Stimulated activated CD4-positive, alpha-beta T cell treated with anti-CD3 and anti-CD28 coated beads, Interleukin-12 subunit alpha, Interleukin-12 subunit beta, amount 100 ng/mL, for 48 hours (primary cell): Measurements from ENCODE around the gene CPSF4.

ENCODE experiments used
- DNase-seq, 3 donors: peaks; one replicate each; pipeline ENCODE4 v3.0.0-alpha.2; 2020; ENCODE audit warnings: low read depth in 2 of 3, low spot score in 1 of 3

The CPSF4 gene

GRCh38 chr7:99438573-99439480 is at the start of gene CPSF4, which contains the start of gene PTCD1:
Gene CPSF4, plus strand, starts transcription at chr7:99438943. Its CDS starts 140 bp downstream, at chr7:99439083.
Gene PTCD1, minus strand, starts transcription at chr7:99438798. Its CDS starts 3,556 bp downstream, at chr7:99435242.
- peak; percentile 87 to 90 (median 90) for DNase-seq

- no peak for DNase-seq
These were observed 49.0 kb upstream of the CPSF4 start for GRCh38 chr7:99389772-99390171.

- DNase-seq = no peak
These were observed 47.7 kb upstream of the CPSF4 start for GRCh38 chr7:99390941-99391602.

GRCh38 chr7:99392046-99392445 is 46.7 kb upstream of the CPSF4 start:
- no peak for DNase-seq

GRCh38 chr7:99392659-99393354 is 45.9 kb upstream of the CPSF4 start:
- peak; percentile 64 to 69 (median 65) for DNase-seq

GRCh38 chr7:99393355-99394187 is 45.2 kb upstream of the CPSF4 start:
- no peak for DNase-seq

- DNase-seq = no peak
These were observed 44.6 kb upstream of the CPSF4 start for GRCh38 chr7:99394188-99394502.

GRCh38 chr7:99395616-99396327 is 43.0 kb upstream of the CPSF4 start:
- no peak for DNase-seq

GRCh38 chr7:99396418-99397296 is 42.1 kb upstream of the CPSF4 start:
- no peak for DNase-seq

- no peak for DNase-seq
These were observed 41.3 kb upstream of the CPSF4 start for GRCh38 chr7:99397297-99397983.

- DNase-seq = no peak
These were observed 39.8 kb upstream of the CPSF4 start for GRCh38 chr7:99398891-99399445.

- DNase-seq = no peak
These were observed 39.1 kb upstream of the CPSF4 start for GRCh38 chr7:99399597-99399996.

GRCh38 chr7:99402854-99403253 is 35.9 kb upstream of the CPSF4 start:
- no peak for DNase-seq

GRCh38 chr7:99403764-99404163 is 35.0 kb upstream of the CPSF4 start:
- no peak for DNase-seq

- no peak for DNase-seq
These were observed 34.3 kb upstream of the CPSF4 start for GRCh38 chr7:99404235-99404976.

GRCh38 chr7:99404977-99405320 is 33.8 kb upstream of the CPSF4 start:
- no peak for DNase-seq

- no peak for DNase-seq
These were observed 32.2 kb upstream of the CPSF4 start for GRCh38 chr7:99406557-99406956.

- peak in 1 of 3 donors; percentile 35 for DNase-seq
These were observed 30.8 kb upstream of the CPSF4 start for GRCh38 chr7:99407872-99408378.
